HepG2 (cell line): ENCODE results near the gene ERCC6. TPM values are rescaled to one million over a fixed set of nuclear protein-coding genes. Genes with fewer than 3 reads are reported as not detected.

Experiments used
- ATAC-seq: fragments of 200-7000 bp; cut with Tn5 transposase; 3 replicates; pipeline ENCODE4 v1.9.1; 2020; ENCODE audit warnings: mild to moderate bottlenecking, moderate library complexity
- BruUV-seq: library from RNA; stranded (reverse); fragments of 400-500 nt; replicated peaks from 2 replicates; lab custom pipeline; 2021; lab: Mats Ljungman, UMichigan
- CTCF ChIA-PET: fragments of 300-600 bp; formaldehyde crosslinking; extraction: SDS; loops from one replicate; lab custom pipeline; 2021; ENCODE audit warnings: low total read pairs, inconsistent platforms, low intra/inter-chr PET ratio; lab: Yijun Ruan, JAX
- POLR2A ChIA-PET: fragments of 350-600 bp; sonication (Branson Sonifier 250); formaldehyde crosslinking; loops from one replicate; lab custom pipeline; 2020; ENCODE audit warnings: antibody characterized with exemption, inconsistent platforms; lab: Yijun Ruan, JAX
- DNase-seq: peaks from one replicate; pipeline ENCODE4 v3.0.0-alpha.2; 2015; ENCODE audit warnings: low spot score
- FAIRE-seq: peaks from 3 replicates; lab custom pipeline; 2011; peaks lifted over from hg19 to GRCh38; lab: Jason Lieb, UNC
- H2AFZ ChIP-seq: one replicate; pipeline ENCODE4 v1.6.1; 2011; ENCODE audit warnings: low read length, inconsistent platforms
- H3K27ac ChIP-seq: fragments of 300-600 bp; 3 replicates; pipeline ENCODE4 v1.8.0; 2011; ENCODE audit warnings: mixed run types, mild to moderate bottlenecking, mixed read lengths, low read length, inconsistent platforms; ENCODE audit not compliant: insufficient read depth; ENCODE audit errors: extremely low read length
- H3K27me3 ChIP-seq, 2 experiments: fragments of 200-600 bp in 1 of 2; 2 replicates in 1 of 2; 3 replicates in 1 of 2; pipeline versions ENCODE4 v1.6.0 to v1.8.0; 2011; ENCODE audit warnings: low read length in 2 of 2, mild to moderate bottlenecking in 2 of 2, moderate library complexity in 2 of 2, inconsistent platforms in 1 of 2; ENCODE audit not compliant: insufficient read depth in 2 of 2, control insufficient read depth in 1 of 2
- H3K36me3 ChIP-seq, 2 experiments: fragments of 200-600 bp in 1 of 2; replicated peaks in 1 of 2; 2 replicates in 1 of 2; 3 replicates in 1 of 2; pipeline versions ENCODE4 v1.5.1 to v1.8.0; 2011; ENCODE audit warnings: low read length in 2 of 2, inconsistent platforms in 1 of 2; ENCODE audit not compliant: insufficient read depth in 2 of 2, control insufficient read depth in 1 of 2
- H3K4me1 ChIP-seq: 2 replicates; pipeline ENCODE4 v1.5.1; 2012; ENCODE audit warnings: low read length, inconsistent platforms; ENCODE audit not compliant: insufficient read depth
- H3K4me2 ChIP-seq: 2 replicates; pipeline ENCODE4 v1.6.0; 2011; ENCODE audit warnings: low read depth, low read length, inconsistent platforms
- H3K4me3 ChIP-seq, 3 experiments: fragments of 200-600 bp in 1 of 3; sonication (generic), shearing (Covaris generic) in 1 of 3; replicated peaks in 1 of 3; 2 replicates each; pipeline ENCODE4 v1.5.1; 2011 to 2016; ENCODE audit warnings: low read length in 3 of 3, inconsistent platforms in 2 of 3, low read depth in 2 of 3, mild to moderate bottlenecking in 2 of 3, control low read depth in 1 of 3, mixed read lengths in 1 of 3; ENCODE audit not compliant: insufficient read depth in 1 of 3
- H3K79me2 ChIP-seq: one replicate; pipeline ENCODE4 v1.6.1; 2011; ENCODE audit warnings: low read length, inconsistent platforms; ENCODE audit not compliant: insufficient read depth
- H3K9ac ChIP-seq: 2 replicates; pipeline ENCODE4 v1.6.0; 2011; ENCODE audit warnings: mild to moderate bottlenecking, low read depth, low read length, inconsistent platforms; ENCODE audit not compliant: insufficient read depth
- H3K9me3 ChIP-seq: 2 replicates; pipeline ENCODE4 v1.5.1; 2012; ENCODE audit warnings: mild to moderate bottlenecking, low read length
- H4K20me1 ChIP-seq: 2 replicates; pipeline ENCODE4 v1.6.0; 2011; ENCODE audit warnings: inconsistent platforms, mild to moderate bottlenecking, low read length, moderate library complexity; ENCODE audit not compliant: insufficient read depth
- ERF ChIP-seq: IDR thresholded peaks from 2 replicates; pipeline ENCODE4 v1.6.1; 2018; ENCODE audit warnings: missing biosample characterization, missing genetic modification reagents
- HDAC1 ChIP-seq: sonication (generic); formaldehyde crosslinking; IDR thresholded peaks from 2 replicates; pipeline ENCODE4 v1.5.1; 2020; ENCODE audit warnings: mild to moderate bottlenecking, missing genetic modification reagents
- HINFP ChIP-seq: sonication (generic); formaldehyde crosslinking; IDR thresholded peaks from 2 replicates; pipeline ENCODE4 v1.4.0; 2020; ENCODE audit warnings: low read depth, mild to moderate bottlenecking, missing genetic modification reagents
- KDM4B ChIP-seq: sonication (generic); formaldehyde crosslinking; IDR thresholded peaks from 2 replicates; pipeline ENCODE4 v1.4.0; 2020; ENCODE audit warnings: missing genetic modification reagents
- KDM5B ChIP-seq: sonication (generic); formaldehyde crosslinking; IDR thresholded peaks from 2 replicates; pipeline ENCODE4 v1.4.0; 2020; ENCODE audit warnings: missing genetic modification reagents, mild to moderate bottlenecking, borderline replicate concordance
- YY1 ChIP-seq: IDR thresholded peaks from 2 replicates; pipeline ENCODE4 v1.6.1; 2011; ENCODE audit warnings: low read length, low read depth, moderate library complexity, mild to moderate bottlenecking; ENCODE audit not compliant: insufficient read depth, insufficient replicate concordance
- ZNF512 ChIP-seq: sonication (generic); formaldehyde crosslinking; IDR thresholded peaks from 2 replicates; pipeline ENCODE4 v1.4.0; 2020; ENCODE audit warnings: mild to moderate bottlenecking, missing genetic modification reagents
- ZNF629 ChIP-seq: sonication (generic); formaldehyde crosslinking; conservative IDR thresholded peaks from 2 replicates; pipeline ENCODE4 v1.5.0; 2020; ENCODE audit warnings: missing genetic modification reagents
- ZSCAN31 ChIP-seq: sonication (generic); formaldehyde crosslinking; IDR thresholded peaks from 2 replicates; pipeline ENCODE4 v1.5.0; 2020; ENCODE audit warnings: low read depth, mild to moderate bottlenecking, missing genetic modification reagents
- WGBS: methylation state at CpG from one replicate; pipeline ENCODE4 v1.1.6; 2017; ENCODE audit warnings: low lambda C conversion rate; 5-methylcytosine and 5-hydroxymethylcytosine counted together
- in situ Hi-C: cut with HindIII; loops from 2 replicates; pipeline ENCODE4 v1.10.0; 2017; ENCODE audit warnings: low pct_unique_long_range_greater_than_20kb; ENCODE audit not compliant: extremely low pct_ligation_motif_present
- intact Hi-C: fragments of 100-400 bp; cut with micrococcal nuclease; formaldehyde crosslinking; loops from one replicate; pipeline ENCODE4 v1.10.0; 2022; ENCODE audit not compliant: unreplicated experiment
- polyA plus RNA-seq, 8 experiments: library from polyadenylated mRNA; depleted of rRNA in 3 of 8; stranded (reverse) in 7 of 8; unstranded in 1 of 8; fragments of >200 nt; fragmentation: Illumina TruSeq in 4 of 8; extraction: Trizol in 4 of 8; gene quantifications; 2 replicates each; pipeline versions ENCODE4 v1.2.1 to v1.2.3, GENCODE V29; 2011 to 2016; ENCODE audit warnings: low read depth in 4 of 8, missing spikeins in 1 of 8, mixed read lengths in 1 of 8; ENCODE audit not compliant: insufficient read depth in 1 of 8
- total RNA-seq, 5 experiments: library from RNA; depleted of rRNA; stranded (reverse); fragments of >200 nt; fragmentation: Illumina TruSeq; extraction: Trizol; gene quantifications; 2 replicates each; pipeline ENCODE4 v1.2.3, GENCODE V29; 2016; ENCODE audit warnings: low read depth in 1 of 5
- TF ChIP-seq, protein P1 (sequence below): sonication (generic); formaldehyde crosslinking; conservative IDR thresholded peaks from 2 replicates; pipeline ENCODE4 v1.4.0; 2020; ENCODE audit warnings: missing genetic modification reagents

The ERCC6 gene
- total and polyA plus RNA-seq, 2 of the 13 experiments (the other 11 are each of a cell fraction or from before 2014, with no cell fraction given), result 5.1 to 9.8 TPM

DNA sequence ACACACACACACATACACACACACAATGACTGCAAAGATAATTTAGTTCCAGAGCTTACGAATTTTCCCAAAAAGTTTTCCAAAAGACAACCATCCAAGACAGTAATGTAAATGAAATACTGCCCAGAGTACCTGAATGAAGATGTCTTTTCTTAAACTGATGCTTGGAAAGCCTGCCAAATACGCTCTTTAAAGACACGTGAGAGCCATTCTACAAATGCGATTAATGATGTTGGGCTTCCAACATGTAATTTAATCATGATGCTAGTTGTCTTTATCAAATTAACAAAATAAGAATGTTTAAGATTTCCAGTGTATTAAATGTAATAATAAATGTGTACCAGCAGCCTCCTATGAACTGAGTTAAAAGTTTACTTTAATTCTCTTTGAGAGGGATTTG is 11.1 kb downstream of the ERCC6 start:
- Histone ChIP-seq H3K4me1 (no peaks in the 10 kb centered on the region), H3K9ac (no peak overlapping the region), H2AFZ (no peak overlapping the region), H3K27ac (no peak overlapping the region), H3K4me3 (no peak overlapping the region), H3K9me3 (no peaks in the 10 kb centered on the region), H3K4me2 (no peak overlapping the region), H4K20me1 (no peaks in the 10 kb centered on the region), H3K36me3 (peaks cover 18 to 70% of the 10 kb centered on the region in 2 experiments), H3K27me3 (no peaks in the 10 kb centered on the region), H3K79me2 (peaks cover 2% of the 10 kb centered on the region)
- in situ Hi-C loops (no loop called here), intact Hi-C loops (no loop called here)
- CTCF ChIA-PET, result no interaction called here
- no peak for TF ChIP-seq ERF (CRISPR knock-in tag)
- no peak for TF ChIP-seq ZSCAN31
- DNase-seq (no peak), ATAC-seq (no peak), FAIRE-seq (no peak)
- POLR2A ChIA-PET, result no interaction called here
- no TSS peak for BruUV-seq
- 99% methylated on average over 4 of the region's 4 CpGs for WGBS

GRCh38 chr10:49527061-49527460 is 11.9 kb downstream of the ERCC6 start:
- Histone ChIP-seq H3K79me2 (peaks cover 2% of the 10 kb centered on the region), H3K27ac (no peak overlapping the region), H3K36me3 (peaks cover 19 to 63% of the 10 kb centered on the region in 2 experiments), H3K4me3 (no peak overlapping the region), H3K27me3 (no peaks in the 10 kb centered on the region), H3K9me3 (no peaks in the 10 kb centered on the region), H2AFZ (no peak overlapping the region)
- in situ Hi-C loops, result no loop called here
- BruUV-seq, result no TSS peak
- ChIA-PET POLR2A (no interaction called here), CTCF (no interaction called here)
- TF ChIP-seq ZNF512 (CRISPR knock-in tag) (no peak), HINFP (no peak), ZNF629 (no peak), YY1 (no peak), KDM5B (CRISPR knock-in tag) (no peak), KDM4B (CRISPR knock-in tag) (no peak), HDAC1 (no peak)
- TF ChIP-seq, protein P1, sequence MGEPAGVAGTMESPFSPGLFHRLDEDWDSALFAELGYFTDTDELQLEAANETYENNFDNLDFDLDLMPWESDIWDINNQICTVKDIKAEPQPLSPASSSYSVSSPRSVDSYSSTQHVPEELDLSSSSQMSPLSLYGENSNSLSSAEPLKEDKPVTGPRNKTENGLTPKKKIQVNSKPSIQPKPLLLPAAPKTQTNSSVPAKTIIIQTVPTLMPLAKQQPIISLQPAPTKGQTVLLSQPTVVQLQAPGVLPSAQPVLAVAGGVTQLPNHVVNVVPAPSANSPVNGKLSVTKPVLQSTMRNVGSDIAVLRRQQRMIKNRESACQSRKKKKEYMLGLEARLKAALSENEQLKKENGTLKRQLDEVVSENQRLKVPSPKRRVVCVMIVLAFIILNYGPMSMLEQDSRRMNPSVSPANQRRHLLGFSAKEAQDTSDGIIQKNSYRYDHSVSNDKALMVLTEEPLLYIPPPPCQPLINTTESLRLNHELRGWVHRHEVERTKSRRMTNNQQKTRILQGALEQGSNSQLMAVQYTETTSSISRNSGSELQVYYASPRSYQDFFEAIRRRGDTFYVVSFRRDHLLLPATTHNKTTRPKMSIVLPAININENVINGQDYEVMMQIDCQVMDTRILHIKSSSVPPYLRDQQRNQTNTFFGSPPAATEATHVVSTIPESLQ (CRISPR knock-in tag), result no peak
- TF ChIP-seq, all 625 proteins: peak for 0
- no peak for FAIRE-seq
- no peak for ATAC-seq
- no peak overlapping the region for H3K9ac ChIP-seq
- no peaks in the 10 kb centered on the region for H4K20me1 ChIP-seq
- intact Hi-C loops, result no loop called here
- 0 out of 2 replicates have a peak, but pooled peaks cover under 1% of the 10 kb centered on the region for H3K4me1 ChIP-seq
- no peak overlapping the region for H3K4me2 ChIP-seq
- no peak for DNase-seq
- WGBS, result 94% methylated on average over 2 of the region's 2 CpGs
